GM12891 (cell line): Measurements from ENCODE around the gene CDK5RAP2.

ENCODE experiments used
- DNase-seq: peaks from one replicate; pipeline ENCODE4 v3.0.0; 2011; ENCODE audit warnings: low spot score; ENCODE audit not compliant: insufficient read length
- FAIRE-seq: peaks from 2 replicates; lab custom pipeline; 2011; peaks lifted over from hg19 to GRCh38; lab: Jason Lieb, UNC
- PAX5 ChIP-seq: IDR thresholded peaks from 2 replicates; pipeline ENCODE4 v1.6.1; 2011; ENCODE audit warnings: low read length, moderate library complexity, mild to moderate bottlenecking; ENCODE audit not compliant: insufficient read depth, severe bottlenecking
- POLR2A ChIP-seq: IDR thresholded peaks from 2 replicates; pipeline ENCODE4 v1.6.1; 2011; ENCODE audit warnings: low read depth, low read length, control low read depth
- POLR2AphosphoS5 ChIP-seq: IDR thresholded peaks from 2 replicates; pipeline ENCODE4 v1.6.1; 2011; ENCODE audit warnings: low read depth, low read length, control low read depth
- POU2F2 ChIP-seq: IDR thresholded peaks from 2 replicates; pipeline ENCODE4 v1.6.1; 2011; ENCODE audit warnings: low read depth, mild to moderate bottlenecking, control low read depth, low read length, moderate library complexity
- SPI1 ChIP-seq: IDR thresholded peaks from 2 replicates; pipeline ENCODE4 v1.6.1; 2011; ENCODE audit warnings: low read depth, low read length, control low read depth
- TAF1 ChIP-seq: IDR thresholded peaks from 2 replicates; pipeline ENCODE4 v1.6.1; 2011; ENCODE audit warnings: low read depth, low read length, control low read depth

The CDK5RAP2 gene

DNA sequence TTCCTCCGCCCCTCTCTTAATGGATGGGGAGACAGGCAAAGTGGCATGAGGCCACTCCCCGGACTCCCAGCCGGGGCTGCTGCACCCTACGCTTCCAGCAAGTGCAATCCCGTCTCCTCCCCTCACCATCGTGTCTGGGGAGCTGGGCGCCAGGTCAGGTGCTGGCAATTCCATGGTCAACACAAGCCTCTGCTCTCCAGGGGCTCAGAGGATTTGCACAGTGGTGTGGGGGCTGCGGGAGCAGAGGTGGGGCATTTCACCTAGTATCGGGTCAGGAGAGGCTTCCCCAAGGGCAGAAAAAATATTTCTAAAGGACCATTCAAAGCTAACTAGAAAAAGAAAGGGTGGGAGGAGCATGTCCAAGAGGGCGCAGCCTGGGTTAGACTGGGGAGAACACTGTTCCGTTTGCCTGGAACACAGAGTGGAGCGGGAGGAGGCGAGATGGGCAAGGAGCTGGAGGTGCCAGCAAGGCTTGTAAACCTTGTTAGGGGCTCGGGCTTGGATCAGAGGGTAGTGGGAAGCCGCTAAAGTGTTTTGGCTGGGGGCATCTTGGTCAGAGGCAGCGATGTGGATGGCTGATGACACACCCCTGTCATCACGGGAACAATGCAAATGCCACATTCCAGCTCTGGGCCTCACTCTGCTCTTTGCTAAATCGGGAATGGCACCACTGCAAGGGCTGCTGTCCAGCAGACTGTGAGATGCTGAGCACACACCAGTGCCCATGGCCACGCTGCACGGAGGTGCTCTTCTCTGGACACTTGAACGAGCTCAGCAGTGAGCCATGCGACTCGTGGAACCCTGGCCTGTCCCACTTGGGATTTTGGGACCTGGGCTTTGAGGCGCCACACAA is 191.7 kb downstream of the CDK5RAP2 start:
- TF ChIP-seq PAX5, result no peak
- no peak for TF ChIP-seq SPI1
- no peak for TF ChIP-seq TAF1
- no peak for TF ChIP-seq POU2F2
- no peak for TF ChIP-seq POLR2A
- FAIRE-seq (no peak), DNase-seq (no peak)

- FAIRE-seq (no peak), DNase-seq (no peak)
- TF ChIP-seq TAF1 (no peak), POLR2A (no peak), POLR2AphosphoS5 (no peak), PAX5 (no peak), POU2F2 (no peak), SPI1 (no peak)
These were observed 192.5 kb downstream of the CDK5RAP2 start for GRCh38 chr9:120387257-120388002.

- FAIRE-seq (no peak), DNase-seq (no peak)
- TF ChIP-seq POLR2A (no peak), TAF1 (no peak), SPI1 (no peak), PAX5 (no peak), POLR2AphosphoS5 (no peak), POU2F2 (no peak)
These were observed 193.4 kb downstream of the CDK5RAP2 start for GRCh38 chr9:120386390-120387131.

DNA sequence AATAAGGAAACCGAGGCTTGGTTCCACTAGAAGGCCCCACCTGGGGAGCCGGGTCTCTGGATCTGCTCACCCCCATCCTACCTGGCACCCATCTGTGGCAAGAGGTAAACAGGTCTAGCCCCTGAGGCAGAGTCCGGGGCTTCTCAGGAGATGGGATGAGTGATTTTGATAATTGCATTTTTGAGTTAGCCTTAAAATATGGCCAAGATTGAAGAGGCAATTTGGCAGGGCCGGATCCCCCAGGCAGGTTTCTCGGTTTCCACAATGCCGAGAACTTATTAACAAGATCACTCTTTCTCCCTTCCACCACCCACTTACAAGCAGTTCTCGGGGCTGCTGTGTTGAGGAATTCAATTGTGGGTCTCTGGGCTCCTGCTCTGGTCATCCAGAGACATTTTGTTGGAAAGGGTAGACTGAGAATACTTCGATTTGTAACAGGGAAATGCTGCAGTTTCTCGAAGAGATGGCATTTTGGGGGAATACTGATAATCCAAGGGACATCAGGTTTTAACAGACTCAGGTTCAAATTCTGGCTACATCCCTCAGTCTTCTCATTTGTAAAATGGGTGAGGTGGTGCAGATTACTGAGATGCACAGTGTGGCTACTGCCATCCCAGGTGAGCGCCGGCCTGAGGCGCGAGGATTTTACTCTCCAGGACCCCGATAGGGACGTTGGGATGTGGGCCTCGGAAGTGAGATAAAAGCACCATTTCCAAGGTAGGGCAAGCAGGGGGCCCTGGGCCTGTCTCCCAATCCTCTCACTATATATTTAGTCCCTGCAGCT is 194.2 kb downstream of the CDK5RAP2 start:
- no peak for DNase-seq
- TF ChIP-seq POLR2AphosphoS5, result no peak
- TF ChIP-seq SPI1, result no peak
- no peak for TF ChIP-seq TAF1
- TF ChIP-seq POLR2A, result no peak
- TF ChIP-seq POU2F2, result no peak
- TF ChIP-seq PAX5, result no peak
- no peak for FAIRE-seq

- no peak for FAIRE-seq
- TF ChIP-seq SPI1 (no peak), POLR2A (no peak), TAF1 (no peak), POLR2AphosphoS5 (no peak), PAX5 (no peak), POU2F2 (no peak)
These were observed 195.1 kb downstream of the CDK5RAP2 start for GRCh38 chr9:120384925-120385272.

DNA sequence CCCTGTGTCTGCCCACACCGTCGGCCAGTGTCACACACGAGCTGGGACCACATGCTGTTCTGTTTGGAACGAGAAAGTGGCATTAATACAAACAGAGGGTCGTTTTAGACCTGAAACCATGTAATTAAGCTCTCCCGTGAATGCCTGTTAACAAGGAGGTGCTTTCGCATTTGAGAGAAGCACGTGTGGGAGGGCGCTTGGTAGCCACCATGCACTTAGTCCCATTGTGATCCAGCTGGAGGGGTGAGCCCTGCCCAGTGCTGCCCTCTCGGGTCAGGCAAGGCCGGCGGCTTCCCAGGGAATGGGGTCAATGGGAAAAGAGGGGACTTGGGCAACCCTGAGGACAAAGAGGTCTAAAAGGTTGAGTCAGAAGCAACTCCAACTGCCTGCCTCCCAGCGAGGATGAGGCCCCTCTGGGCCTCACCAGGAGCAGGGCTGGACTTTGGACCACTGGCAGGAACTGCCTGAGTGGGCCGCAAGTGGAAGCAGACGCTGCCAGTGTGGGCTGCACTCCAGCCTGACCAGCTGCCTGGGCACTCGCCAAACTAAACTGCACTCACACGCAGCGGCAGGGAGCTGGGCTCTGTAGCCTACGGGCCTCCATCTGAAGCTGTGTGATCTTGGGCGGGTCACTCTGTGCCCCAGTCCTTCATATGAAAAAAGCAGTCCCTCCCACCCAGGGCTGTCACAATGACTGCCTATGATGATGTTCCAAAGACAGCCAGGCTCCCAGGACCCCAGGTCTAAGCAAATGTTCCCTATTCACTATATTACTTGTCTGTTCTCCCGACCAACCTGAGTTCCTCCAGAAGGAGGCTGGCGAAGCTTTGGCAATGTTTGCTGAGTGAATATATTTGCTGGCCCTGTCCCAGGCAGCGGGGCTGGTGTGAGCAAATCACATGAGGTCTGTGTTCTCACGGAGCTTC is 195.7 kb downstream of the CDK5RAP2 start:
- DNase-seq (no peak), FAIRE-seq (no peak)
- TF ChIP-seq POLR2A (no peak), SPI1 (no peak), POLR2AphosphoS5 (no peak), POU2F2 (no peak)

More at GRCh38 chr9:120384925-120385272, 195.1 kb downstream of the CDK5RAP2 start:
- no peak for DNase-seq

DNA sequence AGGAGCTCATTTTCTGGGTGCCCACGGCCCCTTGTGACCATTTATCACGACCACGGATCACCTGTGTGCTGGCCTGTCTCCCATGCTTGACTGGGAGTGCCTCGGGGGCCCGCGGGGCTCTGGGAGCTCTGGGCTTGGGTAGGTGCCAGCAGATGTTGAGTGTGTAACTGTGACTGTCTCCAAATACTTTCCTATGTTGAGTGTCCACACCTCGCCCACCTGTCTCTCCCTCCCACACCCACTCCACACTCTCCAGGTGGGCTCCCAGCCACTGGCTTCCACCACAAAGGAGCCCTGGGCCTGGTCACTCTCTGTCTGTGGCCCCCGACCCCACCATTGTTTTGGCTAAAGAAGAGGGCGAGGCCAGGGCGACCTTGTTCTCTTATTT is 196.4 kb downstream of the CDK5RAP2 start:
- TF ChIP-seq SPI1 (no peak), TAF1 (no peak), PAX5 (no peak), POU2F2 (no peak), POLR2AphosphoS5 (no peak), POLR2A (no peak)
- no peak for FAIRE-seq
- DNase-seq, result no peak

DNA sequence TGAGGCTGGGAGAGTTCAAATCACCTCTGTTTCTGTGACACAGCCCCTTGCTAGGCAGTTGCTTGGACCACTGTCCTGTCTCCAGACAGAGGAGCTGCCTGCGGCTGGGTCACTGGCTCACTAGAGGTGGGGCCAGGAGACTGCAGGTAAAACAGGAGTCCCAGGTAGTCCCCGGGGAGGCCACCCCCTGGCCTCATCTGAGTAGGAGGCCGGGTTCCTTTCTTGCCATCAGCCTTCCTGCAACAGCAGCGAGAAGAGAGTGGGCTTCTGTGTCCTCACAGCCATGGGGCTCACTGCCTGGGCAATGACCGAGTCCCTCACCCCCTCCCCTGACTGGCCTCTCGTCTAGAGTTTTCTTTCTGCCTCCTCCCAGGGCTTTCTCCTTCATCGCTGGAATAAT is 197.5 kb downstream of the CDK5RAP2 start:
- DNase-seq (no peak), FAIRE-seq (no peak)
- no peak for TF ChIP-seq PAX5
- TF ChIP-seq TAF1, result no peak
- TF ChIP-seq POLR2AphosphoS5, result no peak
- TF ChIP-seq POLR2A, result no peak
- no peak for TF ChIP-seq SPI1
- no peak for TF ChIP-seq POU2F2
